ENCODE measurements around the gene PHAX.
"Not testable (repeated sequence)": the region's sequence is repeated elsewhere in the genome, so short reads cannot be mapped to it uniquely, and the experiment has no call there.

Gene PHAX

DNA sequence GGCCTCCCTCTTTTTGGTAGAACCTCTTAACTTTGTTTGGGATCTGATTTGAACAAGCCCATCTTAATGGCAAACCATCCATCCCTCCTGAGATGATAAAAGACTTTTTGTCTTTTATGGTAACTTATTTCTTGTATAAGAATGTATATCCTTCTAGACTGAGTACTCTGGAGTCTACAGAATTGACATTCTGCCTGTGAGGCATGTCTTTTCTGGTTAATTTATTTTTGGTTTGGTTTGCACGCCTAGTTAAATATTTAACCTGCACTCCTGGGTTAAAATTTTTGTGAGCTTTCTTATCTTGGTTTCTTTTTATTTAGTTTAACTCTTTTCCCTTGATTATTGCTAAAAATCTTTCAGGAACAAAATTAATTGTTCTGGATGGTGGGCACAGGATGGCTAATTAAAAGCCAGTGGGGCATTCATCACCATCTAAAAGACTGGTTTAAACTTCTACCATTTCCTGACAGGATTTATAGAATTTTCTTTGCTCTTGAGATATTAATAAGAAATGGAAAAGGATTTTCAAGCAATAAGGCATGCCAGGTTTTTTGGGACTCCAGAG, 50.3 kb downstream of the PHAX start:
- WGBS (ENCODE audit: insufficient coverage, insufficient read length): no CpG with 5 or more reads among the region's 1 CpG

DNA sequence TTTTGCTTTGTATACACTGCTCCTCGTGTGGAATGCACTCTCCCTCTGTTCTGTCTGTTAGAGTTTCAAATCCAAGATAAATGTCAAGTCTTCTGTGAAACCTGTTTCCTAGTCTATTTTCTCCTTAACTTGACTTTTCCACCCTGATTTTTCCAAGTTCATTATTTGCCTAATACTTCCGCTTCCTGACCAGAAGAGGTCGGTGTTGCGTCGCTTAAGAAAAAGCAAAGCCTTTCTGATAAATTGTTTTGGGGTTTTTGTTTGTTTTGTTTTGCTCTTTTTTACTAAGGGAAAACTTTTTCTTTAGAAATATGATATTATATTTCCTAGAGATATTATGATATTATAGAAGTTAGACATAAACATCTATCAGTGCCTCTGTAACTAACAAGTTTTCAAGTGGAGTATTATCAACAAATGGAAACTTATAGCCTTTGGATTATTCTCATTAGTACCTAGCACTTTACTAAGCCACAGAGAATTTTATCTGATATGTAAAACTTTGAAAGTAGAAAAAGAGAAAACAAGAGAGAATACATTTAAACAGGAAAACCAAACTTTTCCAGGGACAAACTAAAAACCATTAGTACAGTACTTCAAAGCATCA, 55.8 kb downstream of the PHAX start:
- DNase-seq (ENCODE audit: low read depth, low spot score): no peak

More for the DNA sequence above, 50.3 kb downstream of the PHAX start:
- no peak for DNase-seq (ENCODE audit: low read depth, low spot score)
- Histone ChIP-seq H3K9me3 (ENCODE audit: control insufficient read depth, insufficient read depth, low read length) (no peaks in the 10 kb centered on the region), H3K4me3 (ENCODE audit: low read length) (no peak overlapping the region), H3K27ac (ENCODE audit: low read length) (no peak overlapping the region), H3K4me1 (ENCODE audit: control insufficient read depth, insufficient read depth, low read length) (no peaks in the 10 kb centered on the region), H3K27me3 (ENCODE audit: control insufficient read depth, insufficient read depth, low read length) (no peaks in the 10 kb centered on the region), H3K36me3 (ENCODE audit: control insufficient read depth, insufficient read depth, low read length) (no peaks in the 10 kb centered on the region)

DNA sequence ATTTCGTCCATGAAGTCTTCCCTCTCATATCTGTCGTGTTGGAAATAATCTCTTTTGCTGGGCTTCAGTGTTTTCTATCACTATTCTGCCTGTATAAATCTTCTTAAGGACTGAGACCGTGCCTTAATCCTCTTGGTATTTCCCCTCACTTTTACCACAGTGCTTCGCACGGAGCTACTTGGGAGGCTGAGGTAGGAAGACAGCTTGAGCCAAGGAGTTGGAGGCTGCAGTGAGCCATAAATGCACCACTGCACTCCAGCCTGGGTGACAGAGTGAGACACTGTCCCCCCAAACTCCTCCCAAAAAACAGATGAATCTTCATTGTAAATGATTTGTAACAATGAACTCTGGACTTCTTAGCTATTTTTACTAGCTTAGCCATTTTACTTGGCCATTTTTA, 57.8 kb downstream of the PHAX start:
- H3K9me3 ChIP-seq (ENCODE audit: control insufficient read depth, insufficient read depth, low read length): no peaks in the 10 kb centered on the region
- no peaks in the 10 kb centered on the region for H3K4me1 ChIP-seq (ENCODE audit: control insufficient read depth, insufficient read depth, low read length)
- H3K27me3 ChIP-seq (ENCODE audit: control insufficient read depth, insufficient read depth, low read length): no peaks in the 10 kb centered on the region
- no peaks in the 10 kb centered on the region for H3K36me3 ChIP-seq (ENCODE audit: control insufficient read depth, insufficient read depth, low read length)
- DNase-seq (ENCODE audit: low read depth, low spot score): no peak
- H3K27ac ChIP-seq (ENCODE audit: low read length): no peak overlapping the region
- no peak overlapping the region for H3K4me3 ChIP-seq (ENCODE audit: low read length)
- no CpG with 5 or more reads among the region's 5 CpGs for WGBS (ENCODE audit: insufficient coverage, insufficient read length)

More for the DNA sequence above, 55.8 kb downstream of the PHAX start:
- Histone ChIP-seq H3K27ac (ENCODE audit: low read length) (no peak overlapping the region), H3K36me3 (ENCODE audit: control insufficient read depth, insufficient read depth, low read length) (no peaks in the 10 kb centered on the region), H3K27me3 (ENCODE audit: control insufficient read depth, insufficient read depth, low read length) (no peaks in the 10 kb centered on the region), H3K4me1 (ENCODE audit: control insufficient read depth, insufficient read depth, low read length) (no peaks in the 10 kb centered on the region), H3K9me3 (ENCODE audit: control insufficient read depth, insufficient read depth, low read length) (no peaks in the 10 kb centered on the region), H3K4me3 (ENCODE audit: low read length) (no peak overlapping the region)
- WGBS (ENCODE audit: insufficient coverage, insufficient read length): no CpG with 5 or more reads among the region's 5 CpGs

DNA sequence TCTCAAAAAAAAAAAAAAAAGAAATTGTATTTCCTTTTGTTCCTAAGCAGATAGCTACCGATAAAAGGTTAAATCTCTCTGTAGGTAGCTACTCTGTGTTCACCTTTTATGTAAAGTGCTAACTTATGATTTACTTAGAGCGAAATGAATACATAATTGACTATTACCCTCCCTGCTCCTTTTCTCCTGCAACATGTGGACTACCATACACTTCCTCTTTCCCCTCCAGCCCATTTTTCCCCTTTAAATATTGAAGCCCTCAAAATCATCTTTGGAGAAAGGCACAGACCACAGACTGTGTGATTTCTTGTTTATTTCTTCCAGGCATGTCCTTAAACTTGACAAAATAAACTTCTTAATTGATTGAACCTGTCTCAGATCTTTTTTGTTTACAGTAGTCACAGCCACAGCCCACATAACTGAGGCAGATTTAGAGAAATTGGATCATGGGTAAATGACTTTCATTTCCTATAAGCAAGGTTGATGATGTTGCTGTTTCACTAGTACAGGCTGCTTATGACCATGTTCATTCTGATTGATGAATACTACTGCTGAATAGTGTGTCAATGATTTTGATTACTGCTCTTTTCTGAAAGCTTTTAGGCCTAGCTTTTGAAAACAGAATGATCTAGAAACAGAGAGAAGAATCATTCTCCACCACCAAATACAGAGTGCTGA, 59.2 kb downstream of the PHAX start:
- WGBS (ENCODE audit: insufficient coverage, insufficient read length): no CpG with 5 or more reads among the region's 2 CpGs

GRCh38 chr5:126664586-126664985, 63.8 kb downstream of the PHAX start:
- Histone ChIP-seq H3K36me3 (ENCODE audit: control insufficient read depth, insufficient read depth, low read length) (no peaks in the 10 kb centered on the region), H3K27ac (ENCODE audit: low read length) (no peak overlapping the region), H3K4me3 (ENCODE audit: low read length) (no peak overlapping the region), H3K27me3 (ENCODE audit: control insufficient read depth, insufficient read depth, low read length) (no peaks in the 10 kb centered on the region), H3K4me1 (ENCODE audit: control insufficient read depth, insufficient read depth, low read length) (no peaks in the 10 kb centered on the region), H3K9me3 (ENCODE audit: control insufficient read depth, insufficient read depth, low read length) (no peaks in the 10 kb centered on the region)
- no CpG with 5 or more reads among the region's 2 CpGs for WGBS (ENCODE audit: insufficient coverage, insufficient read length)
- DNase-seq (ENCODE audit: low read depth, low spot score): no peak

More for the DNA sequence above, 59.2 kb downstream of the PHAX start:
- no peaks in the 10 kb centered on the region for H3K36me3 ChIP-seq (ENCODE audit: control insufficient read depth, insufficient read depth, low read length)
- no peaks in the 10 kb centered on the region for H3K27me3 ChIP-seq (ENCODE audit: control insufficient read depth, insufficient read depth, low read length)
- DNase-seq (ENCODE audit: low read depth, low spot score): no peak
- no peak overlapping the region for H3K4me3 ChIP-seq (ENCODE audit: low read length)
- H3K27ac ChIP-seq (ENCODE audit: low read length): no peak overlapping the region
- H3K4me1 ChIP-seq (ENCODE audit: control insufficient read depth, insufficient read depth, low read length): no peaks in the 10 kb centered on the region
- H3K9me3 ChIP-seq (ENCODE audit: control insufficient read depth, insufficient read depth, low read length): no peaks in the 10 kb centered on the region

DNA sequence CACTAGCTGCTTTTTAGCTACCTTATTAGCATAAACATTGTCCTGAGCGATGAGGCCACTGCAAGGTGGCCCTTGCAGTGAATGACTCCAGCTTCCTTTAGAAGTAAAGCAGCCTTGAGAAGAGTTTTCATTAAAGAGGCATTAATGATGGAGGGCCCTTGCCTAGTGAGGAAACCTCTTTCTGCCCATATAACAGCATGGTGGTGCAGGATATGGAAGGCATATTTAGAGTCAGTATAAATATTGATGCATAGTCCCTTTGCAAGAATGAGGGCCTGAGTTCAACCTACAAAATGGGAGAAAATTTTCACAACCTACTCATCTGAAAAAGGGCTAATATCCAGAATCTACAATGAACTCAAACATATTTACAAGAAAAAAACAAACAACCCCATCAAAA, 69.4 kb downstream of the PHAX start:
- not testable (repeated sequence) for H3K27ac ChIP-seq (ENCODE audit: low read length); H3K9me3 ChIP-seq (ENCODE audit: control insufficient read depth, insufficient read depth, low read length); H3K4me3 ChIP-seq (ENCODE audit: low read length); H3K27me3 ChIP-seq (ENCODE audit: control insufficient read depth, insufficient read depth, low read length); H3K36me3 ChIP-seq (ENCODE audit: control insufficient read depth, insufficient read depth, low read length); DNase-seq (ENCODE audit: low read depth, low spot score); H3K4me1 ChIP-seq (ENCODE audit: control insufficient read depth, insufficient read depth, low read length)
- no CpG with 5 or more reads among the region's 1 CpG for WGBS (ENCODE audit: insufficient coverage, insufficient read length)

GRCh38 chr5:126671681-126672080, 70.9 kb downstream of the PHAX start:
- not testable (repeated sequence) for H3K9me3 ChIP-seq (ENCODE audit: control insufficient read depth, insufficient read depth, low read length); H3K4me3 ChIP-seq (ENCODE audit: low read length); DNase-seq (ENCODE audit: low read depth, low spot score); H3K4me1 ChIP-seq (ENCODE audit: control insufficient read depth, insufficient read depth, low read length); H3K27me3 ChIP-seq (ENCODE audit: control insufficient read depth, insufficient read depth, low read length); H3K27ac ChIP-seq (ENCODE audit: low read length); H3K36me3 ChIP-seq (ENCODE audit: control insufficient read depth, insufficient read depth, low read length)
- no CpG with 5 or more reads among the region's 3 CpGs for WGBS (ENCODE audit: insufficient coverage, insufficient read length)

DNA sequence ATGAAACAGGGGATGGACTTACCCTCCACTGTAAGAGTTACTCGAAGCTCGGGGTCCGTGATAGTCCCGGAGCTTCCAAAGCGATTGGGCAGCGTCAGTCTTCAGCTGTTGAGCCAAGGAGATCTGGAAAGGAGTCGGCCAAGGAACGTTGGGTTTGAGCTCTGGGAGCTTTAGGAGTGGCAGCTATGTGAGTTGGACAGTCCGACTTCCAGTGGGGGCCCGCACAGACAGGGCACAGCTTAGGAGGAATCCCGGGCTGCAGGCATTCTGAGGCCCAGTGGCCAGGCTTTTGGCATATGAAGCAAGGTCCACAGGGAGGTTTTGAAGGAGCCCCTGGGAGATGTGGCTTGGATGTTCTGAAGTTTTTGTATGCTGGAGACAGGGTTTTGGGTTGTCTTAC, 72.7 kb downstream of the PHAX start:
- H3K4me1 ChIP-seq (ENCODE audit: control insufficient read depth, insufficient read depth, low read length): peaks cover 6% of the 10 kb centered on the region; the same call in 1 of the 2 replicates
- H3K27me3 ChIP-seq (ENCODE audit: control insufficient read depth, insufficient read depth, low read length): no peaks in the 10 kb centered on the region
- DNase-seq (ENCODE audit: low read depth, low spot score): no peak
- no CpG with 5 or more reads among the region's 11 CpGs for WGBS (ENCODE audit: insufficient coverage, insufficient read length)
- no peaks in the 10 kb centered on the region for H3K9me3 ChIP-seq (ENCODE audit: control insufficient read depth, insufficient read depth, low read length)
- no peaks in the 10 kb centered on the region for H3K36me3 ChIP-seq (ENCODE audit: control insufficient read depth, insufficient read depth, low read length)
- H3K4me3 ChIP-seq (ENCODE audit: low read length): no peak overlapping the region
- H3K27ac ChIP-seq (ENCODE audit: low read length): no peak overlapping the region

DNA sequence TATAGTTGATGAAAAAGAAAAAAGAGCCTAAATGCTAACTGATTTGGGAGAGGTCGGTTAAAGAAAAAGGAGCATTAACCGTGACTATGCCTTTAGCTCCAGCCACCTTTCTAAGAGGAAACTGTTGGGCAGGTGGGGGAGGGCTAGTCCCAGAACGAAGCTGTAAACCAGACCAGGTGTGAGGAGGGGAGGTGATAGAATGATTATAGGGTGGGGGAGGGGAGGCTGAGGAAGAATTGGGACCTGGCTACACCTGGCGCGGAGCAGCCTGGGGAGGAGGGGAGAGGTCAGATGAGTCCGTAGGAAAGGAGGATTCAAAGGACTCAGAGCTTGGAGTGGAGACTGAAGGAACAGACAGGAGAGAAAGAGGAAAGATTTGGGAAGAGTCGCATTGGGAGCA, 73.4 kb downstream of the PHAX start:
- Histone ChIP-seq H3K36me3 (ENCODE audit: control insufficient read depth, insufficient read depth, low read length) (no peaks in the 10 kb centered on the region), H3K27me3 (ENCODE audit: control insufficient read depth, insufficient read depth, low read length) (no peaks in the 10 kb centered on the region), H3K9me3 (ENCODE audit: control insufficient read depth, insufficient read depth, low read length) (no peaks in the 10 kb centered on the region), H3K4me1 (ENCODE audit: control insufficient read depth, insufficient read depth, low read length) (peaks cover 6% of the 10 kb centered on the region; the same call in 1 of the 2 replicates), H3K27ac (ENCODE audit: low read length) (no peak overlapping the region), H3K4me3 (ENCODE audit: low read length) (no peak overlapping the region)
- no CpG with 5 or more reads among the region's 7 CpGs for WGBS (ENCODE audit: insufficient coverage, insufficient read length)
- no peak for DNase-seq (ENCODE audit: low read depth, low spot score)

- no peak for DNase-seq (ENCODE audit: low read depth, low spot score)
- no CpG with 5 or more reads among the region's 2 CpGs for whole genome bisulfite sequencing (ENCODE audit: insufficient coverage, insufficient read length)
- peaks cover 7% of the 10 kb centered on the region; the same call in 1 of the 2 replicates for H3K4me1 ChIP-seq (ENCODE audit: control insufficient read depth, insufficient read depth, low read length)
- H3K36me3 ChIP-seq (ENCODE audit: control insufficient read depth, insufficient read depth, low read length): no peaks in the 10 kb centered on the region
- H3K4me3 ChIP-seq (ENCODE audit: low read length): no peak overlapping the region
- H3K27ac ChIP-seq (ENCODE audit: low read length): no peak overlapping the region
- H3K27me3 ChIP-seq (ENCODE audit: control insufficient read depth, insufficient read depth, low read length): no peaks in the 10 kb centered on the region
- no peaks in the 10 kb centered on the region for H3K9me3 ChIP-seq (ENCODE audit: control insufficient read depth, insufficient read depth, low read length)
These were observed 74.6 kb downstream of the PHAX start for GRCh38 chr5:126675338-126675737.
